KG1 (cell line): ENCODE data around the gene ARHGAP10.
"Not testable (repeated sequence)": the region's sequence is repeated elsewhere in the genome, so short reads cannot be mapped to it uniquely, and the experiment has no call there.

ENCODE experiments used
- DNase-seq: peaks from one replicate; lab custom pipeline; 2025; lab: John Stamatoyannopoulos, UW

The ARHGAP10 gene

GRCh38 chr4:147794314-147794680 is 62.4 kb downstream of the ARHGAP10 start:
- DNase-seq = no peak

DNA sequence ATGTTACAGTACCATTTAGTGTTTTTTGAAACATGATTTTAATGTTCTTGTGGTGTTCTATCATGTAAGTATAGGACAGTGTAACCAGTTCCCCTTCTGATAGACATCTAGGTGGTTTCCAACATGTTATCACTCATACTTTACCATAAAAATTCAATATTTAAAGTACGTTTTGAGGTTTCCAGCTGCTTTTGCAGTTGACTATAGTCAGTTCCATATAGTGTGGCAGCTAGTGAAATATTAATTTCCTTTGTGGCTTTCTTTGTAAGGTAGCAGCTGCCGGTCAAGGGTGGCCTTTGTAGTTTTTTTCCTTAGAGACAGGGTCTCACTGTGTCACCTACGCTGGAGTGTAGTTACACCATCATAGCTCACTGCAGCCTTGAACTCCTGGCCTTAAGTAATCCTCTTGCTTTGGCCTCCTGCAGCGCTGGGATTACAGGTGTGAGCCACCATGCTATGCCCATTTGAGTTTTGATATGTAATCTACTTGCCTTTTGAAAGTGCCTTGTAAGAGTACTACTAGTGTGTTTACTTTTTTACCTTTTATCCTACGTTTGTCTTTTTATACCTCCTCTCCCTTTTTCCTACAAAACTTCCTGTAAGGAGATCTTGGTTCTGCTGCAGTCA is 63.0 kb downstream of the ARHGAP10 start:
- DNase-seq = no peak

DNA sequence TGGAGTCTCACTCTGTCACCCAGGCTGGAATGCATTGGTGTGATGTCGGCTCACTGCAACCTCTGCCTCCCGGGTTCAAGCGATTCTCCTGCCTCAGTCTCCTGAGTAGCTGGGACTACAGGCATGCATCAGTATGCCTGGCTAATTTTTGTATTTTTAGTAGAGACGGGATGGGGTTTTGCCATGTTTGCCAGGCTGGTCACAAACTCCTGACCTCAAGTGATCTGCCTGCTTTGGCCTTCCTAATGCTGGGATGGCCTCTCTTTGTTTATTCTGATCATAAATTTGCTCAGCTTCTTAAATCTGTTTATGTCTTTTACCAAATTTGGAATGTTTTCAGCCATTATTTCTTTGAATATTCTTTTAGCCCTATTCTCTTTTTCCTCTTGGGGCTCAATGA is 67.2 kb downstream of the ARHGAP10 start:
- not testable (repeated sequence) for DNase-seq

DNA sequence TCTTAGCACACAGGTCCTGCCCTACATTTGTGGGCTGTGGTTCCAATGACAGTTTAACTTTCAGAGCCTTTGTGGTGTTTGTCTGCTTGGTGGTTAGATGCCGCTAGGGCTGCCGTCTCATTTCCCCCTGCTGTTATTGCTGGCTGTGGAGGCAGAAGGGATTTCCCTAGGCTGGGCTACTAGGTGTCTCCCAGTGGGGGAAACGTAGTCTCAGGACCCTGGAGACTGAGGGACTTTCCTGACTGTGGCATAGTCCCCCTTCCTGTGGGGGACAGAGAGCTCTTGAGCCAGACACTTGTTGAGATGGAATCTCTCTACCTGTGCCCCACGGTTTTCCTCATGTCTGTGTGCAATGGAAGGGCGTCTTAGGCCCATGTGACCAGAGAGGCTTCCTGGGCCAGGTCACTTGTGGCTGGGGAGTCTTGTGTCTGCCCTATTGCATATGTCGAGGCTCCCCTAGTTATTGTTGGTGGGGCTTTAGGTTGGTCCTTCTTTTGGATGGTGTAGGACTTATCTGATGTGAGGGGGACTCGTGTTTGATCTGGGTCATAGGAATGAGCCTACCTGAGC is 68.2 kb downstream of the ARHGAP10 start:
- no peak for DNase-seq

DNA sequence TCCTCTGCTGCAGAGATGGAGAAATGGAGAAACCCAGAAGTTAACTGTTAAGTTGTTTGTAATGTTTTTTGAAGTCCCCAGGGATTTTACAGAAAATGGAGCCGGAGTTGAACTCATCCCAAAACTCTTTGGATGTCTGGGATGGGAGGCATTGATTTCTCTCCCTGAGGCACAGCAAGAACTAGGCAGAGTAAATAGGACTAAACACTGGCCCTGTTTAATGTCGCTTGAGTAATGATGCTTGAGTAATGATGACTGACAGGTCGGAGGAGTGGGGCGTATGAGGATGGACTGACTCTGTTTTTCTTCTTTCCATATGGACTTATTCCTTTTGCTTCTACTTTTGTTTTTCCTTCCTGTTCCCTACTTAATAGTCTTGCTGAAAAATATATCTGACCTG is 69.9 kb downstream of the ARHGAP10 start:
- DNase-seq = no peak

- no peak for DNase-seq
These were observed 70.5 kb downstream of the ARHGAP10 start for GRCh38 chr4:147802346-147802745.

- DNase-seq = no peak
These were observed 74.1 kb downstream of the ARHGAP10 start for GRCh38 chr4:147805946-147806345.

GRCh38 chr4:147808447-147808846 is 76.6 kb downstream of the ARHGAP10 start:
- DNase-seq = no peak

GRCh38 chr4:147809211-147809610 is 77.3 kb downstream of the ARHGAP10 start:
- DNase-seq = no peak

DNA sequence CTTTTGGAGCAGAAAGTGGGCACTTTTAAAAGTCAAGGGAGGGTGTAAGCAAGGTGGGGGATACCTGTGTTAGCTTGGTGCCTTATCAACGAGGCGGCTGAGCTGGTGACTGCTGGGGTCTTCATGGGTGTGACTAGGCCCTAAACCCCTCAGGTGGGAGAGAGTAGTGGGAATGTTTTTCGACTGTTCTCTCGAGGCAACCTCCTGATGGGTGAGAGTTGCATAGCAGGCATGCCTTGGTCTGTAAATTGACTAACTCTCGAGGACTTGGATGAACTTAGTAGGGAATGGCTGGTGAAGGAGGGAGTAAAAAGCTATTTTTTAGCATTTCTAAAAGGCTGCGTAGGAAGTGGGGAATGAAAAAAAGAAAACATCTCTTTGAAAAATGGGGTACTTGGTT is 80.0 kb downstream of the ARHGAP10 start:
- no peak for DNase-seq

DNA sequence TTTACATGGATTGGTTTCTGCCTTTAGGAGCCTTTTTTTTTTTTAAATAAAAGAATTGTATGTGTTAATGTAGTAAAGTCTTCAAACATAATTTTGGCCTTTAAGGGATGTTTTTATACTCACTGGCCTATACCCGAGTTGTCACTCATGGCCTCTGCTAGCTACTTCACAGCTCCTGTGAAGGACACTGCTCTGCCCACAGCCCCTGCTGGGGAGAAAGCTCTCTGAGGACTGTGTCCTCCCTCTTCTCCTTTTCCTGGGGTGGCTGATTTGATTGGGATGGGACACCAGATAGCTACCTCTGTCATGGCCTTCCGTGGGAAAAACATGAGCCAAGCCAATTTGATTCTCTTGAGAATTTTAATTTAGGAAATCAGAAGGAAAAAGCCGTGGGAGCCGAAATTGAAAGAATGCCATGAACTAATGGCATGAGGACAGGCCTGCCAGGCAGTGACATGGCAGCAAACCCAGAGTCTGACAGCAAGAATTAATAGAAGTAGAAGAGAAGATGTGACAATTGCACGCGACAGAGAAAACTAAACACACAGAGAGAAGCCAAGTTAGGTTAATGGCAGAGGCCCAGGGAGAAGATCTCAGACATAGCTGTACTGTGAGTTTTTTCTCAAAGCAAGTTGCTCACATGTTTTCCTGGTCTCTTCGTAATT is 81.4 kb downstream of the ARHGAP10 start:
- no peak for DNase-seq

DNA sequence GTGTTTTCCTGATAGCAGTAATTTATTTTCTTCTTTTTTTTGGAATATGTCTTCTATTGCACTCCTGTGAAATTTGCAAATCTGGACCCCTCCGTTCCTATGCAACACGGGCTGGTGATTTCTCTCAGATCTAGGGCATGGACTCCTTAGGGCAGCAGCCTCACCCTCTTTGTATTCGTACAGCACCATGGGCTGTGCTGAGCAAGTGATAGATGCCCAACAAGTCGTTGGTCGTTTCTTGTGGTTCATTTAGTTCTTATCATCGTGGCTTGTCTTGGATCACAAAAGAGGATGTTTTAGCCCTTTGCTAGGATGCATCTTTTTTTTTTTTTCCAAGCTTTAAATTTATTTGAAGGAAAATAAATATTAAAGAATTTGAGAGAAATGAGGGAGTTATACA is 82.1 kb downstream of the ARHGAP10 start:
- no peak for DNase-seq

GRCh38 chr4:147814376-147814775 is 82.5 kb downstream of the ARHGAP10 start:
- DNase-seq = no peak

GRCh38 chr4:147815741-147816140 is 83.9 kb downstream of the ARHGAP10 start:
- no peak for DNase-seq

- DNase-seq = no peak
These were observed 84.7 kb downstream of the ARHGAP10 start for GRCh38 chr4:147816382-147817254.

- no peak for DNase-seq
These were observed 89.1 kb downstream of the ARHGAP10 start for GRCh38 chr4:147820975-147821374.

GRCh38 chr4:147821555-147821954 is 89.7 kb downstream of the ARHGAP10 start:
- no peak for DNase-seq

GRCh38 chr4:147822128-147822527 is 90.2 kb downstream of the ARHGAP10 start:
- no peak for DNase-seq

DNA sequence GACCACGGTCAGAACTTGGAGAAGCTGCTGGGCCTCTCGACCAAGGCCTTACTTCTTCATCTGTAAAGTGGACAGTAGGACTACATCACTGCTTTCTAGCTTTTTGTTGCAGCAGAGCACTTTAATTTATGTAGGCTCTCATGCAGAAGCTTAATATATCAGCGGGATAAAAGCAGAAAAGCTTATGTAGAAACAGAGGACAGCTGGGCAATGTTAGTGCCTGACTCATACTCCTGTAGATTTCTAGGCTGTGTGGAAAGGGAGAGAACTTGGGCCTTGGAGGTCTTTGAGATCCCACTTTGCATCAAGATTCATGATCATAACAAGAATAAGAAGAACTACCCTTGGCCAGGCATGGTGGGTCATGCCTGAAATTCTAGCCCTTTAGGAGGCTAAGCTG is 91.2 kb downstream of the ARHGAP10 start:
- no peak for DNase-seq

GRCh38 chr4:147824316-147824715 is 92.4 kb downstream of the ARHGAP10 start:
- no peak for DNase-seq

- DNase-seq = no peak
These were observed 93.0 kb downstream of the ARHGAP10 start for GRCh38 chr4:147824884-147825283.

- DNase-seq = no peak
These were observed 93.8 kb downstream of the ARHGAP10 start for GRCh38 chr4:147825451-147826287.
